ENCODE measurements around the gene SPEG. TPM values are rescaled to one million over a fixed set of nuclear protein-coding genes. Genes with fewer than 3 reads are reported as not detected.
A peak's percentile ranks its signal among the peaks of the same experiment; 100 is the strongest.

SPEG gene
- total RNA-seq, 1 experiment from 2014 or later, result 56.6 TPM

DNA sequence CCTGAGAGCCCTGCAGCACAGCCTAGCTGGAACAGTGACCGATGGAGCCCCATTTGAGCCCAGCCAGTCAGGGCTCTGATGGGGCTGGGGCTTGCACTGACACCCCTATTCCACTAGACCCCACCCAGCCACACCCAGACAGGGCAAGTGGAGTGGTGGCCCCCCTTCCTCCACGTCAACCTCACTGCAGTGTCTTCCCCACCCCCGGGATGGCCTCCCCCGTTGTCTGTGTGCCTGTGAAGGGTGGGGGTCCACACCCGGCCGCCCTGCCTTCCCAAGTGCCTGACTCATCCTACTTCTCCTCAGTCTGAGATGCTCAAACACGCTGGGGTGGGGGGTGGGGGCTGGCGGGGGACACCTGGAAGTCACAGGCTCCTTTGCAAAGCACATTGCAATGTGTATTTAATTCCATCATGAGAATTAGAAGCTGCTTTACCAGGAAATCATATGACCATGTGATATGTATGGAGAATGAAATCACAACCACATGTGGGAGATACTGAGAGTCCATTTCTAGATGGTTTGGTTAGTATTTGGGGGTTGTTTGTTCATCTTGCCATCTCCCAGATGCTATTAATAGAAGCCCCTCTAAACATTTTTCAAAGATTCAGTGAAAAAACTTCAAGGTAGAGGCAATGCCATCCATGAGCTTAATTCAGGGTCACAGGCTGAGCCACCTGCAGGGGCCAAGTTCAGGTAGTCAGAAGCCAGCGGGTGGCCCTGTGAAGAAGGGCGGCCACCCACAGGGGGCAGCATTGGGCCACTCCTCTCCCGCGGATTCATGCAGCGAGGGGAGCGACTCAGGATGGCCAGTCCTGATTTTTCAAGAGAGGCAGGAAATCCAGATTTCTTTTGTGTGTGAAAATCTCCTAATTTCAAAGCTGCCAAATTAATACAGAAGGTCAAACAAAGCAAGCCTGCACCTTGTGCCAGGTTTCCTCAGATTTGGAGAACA is 41.3 kb downstream of the SPEG start:
- Histone ChIP-seq H3K27ac (ENCODE audit: low read depth, low read length) (no peak overlapping the region), H3K9me3 (ENCODE audit: control insufficient read depth in 1 of 2, insufficient read depth in 1 of 2, low read depth in 1 of 2, low read length in 2 of 2) (no peaks in the 10 kb centered on the region), H3K9ac (ENCODE audit: low read length) (no peak overlapping the region), H3K9me2 (ENCODE audit: insufficient read depth) (no peaks in the 10 kb centered on the region), H3K27me3 (ENCODE audit: insufficient read depth, low read length) (no peaks in the 10 kb centered on the region), H3K4me3 (replicated peaks in 1 of 2; ENCODE audit: low read depth in 1 of 2, low read length in 2 of 2) (no peak overlapping the region), H3K4me2 (ENCODE audit: low read length) (peak overlapping the region; percentile 48), H3K4me1 (ENCODE audit: control insufficient read depth in 1 of 2, insufficient read depth in 2 of 2, low read length in 2 of 2) (peaks cover 3 to 15% of the 10 kb centered on the region in 2 experiments; a peak in 3 of 4 replicates), H3K36me3 (ENCODE audit: control insufficient read depth in 1 of 2, insufficient read depth in 2 of 2, low read length in 2 of 2) (no peaks in the 10 kb centered on the region; a peak in 1 of 4 replicates), H4K20me1 (ENCODE audit: insufficient read depth) (no peaks in the 10 kb centered on the region), H2AFZ (ENCODE audit: low read depth, low read length, poor library complexity, severe bottlenecking) (no peak overlapping the region), H3K79me2 (ENCODE audit: insufficient read depth, low read length) (no peaks in the 10 kb centered on the region)
- no TSS peak for BruUV-seq (replicated peaks)
- intact Hi-C loops (cut with micrococcal nuclease), result loop anchor here (1.0 to 2.0 kb wide), 3 partner anchors 19 to 54 kb away; no protein-coding TSS in a partner anchor
- no peak for DNase-seq (ENCODE audit: low read depth, low spot score)
- ChIA-PET CTCF (interaction anchor here (0.6 to 4.3 kb wide), 16 partner anchors 8 to 161 kb away, joined by 3 to 25 read pairs (median 4); partner anchors contain the start of gene GMPPA), POLR2A (interaction anchor here (0.8 to 1.7 kb wide), 2 partner anchors 22 to 71 kb away, joined by 3 to 10 read pairs; partner anchors contain the start of gene GMPPA), RAD21 (ENCODE audit: low non-redundant PET in 1 of 2, low total read pairs in 2 of 2, uncharacterized antibody in 2 of 2, unreplicated experiment in 2 of 2) (interaction anchor here (0.6 to 1.2 kb wide), 3 partner anchors 46 to 54 kb away, joined by 3 to 8 read pairs (median 3); no protein-coding TSS in a partner anchor)
- ATAC-seq, result peak; percentile 91
- TF ChIP-seq RAD21 (IDR thresholded peaks at IDR 0.05; ENCODE audit: low read depth) (peak; percentile 89), ZFX (IDR thresholded peaks at IDR 0.05) (no peak)
- TF ChIP-seq, protein P1, sequence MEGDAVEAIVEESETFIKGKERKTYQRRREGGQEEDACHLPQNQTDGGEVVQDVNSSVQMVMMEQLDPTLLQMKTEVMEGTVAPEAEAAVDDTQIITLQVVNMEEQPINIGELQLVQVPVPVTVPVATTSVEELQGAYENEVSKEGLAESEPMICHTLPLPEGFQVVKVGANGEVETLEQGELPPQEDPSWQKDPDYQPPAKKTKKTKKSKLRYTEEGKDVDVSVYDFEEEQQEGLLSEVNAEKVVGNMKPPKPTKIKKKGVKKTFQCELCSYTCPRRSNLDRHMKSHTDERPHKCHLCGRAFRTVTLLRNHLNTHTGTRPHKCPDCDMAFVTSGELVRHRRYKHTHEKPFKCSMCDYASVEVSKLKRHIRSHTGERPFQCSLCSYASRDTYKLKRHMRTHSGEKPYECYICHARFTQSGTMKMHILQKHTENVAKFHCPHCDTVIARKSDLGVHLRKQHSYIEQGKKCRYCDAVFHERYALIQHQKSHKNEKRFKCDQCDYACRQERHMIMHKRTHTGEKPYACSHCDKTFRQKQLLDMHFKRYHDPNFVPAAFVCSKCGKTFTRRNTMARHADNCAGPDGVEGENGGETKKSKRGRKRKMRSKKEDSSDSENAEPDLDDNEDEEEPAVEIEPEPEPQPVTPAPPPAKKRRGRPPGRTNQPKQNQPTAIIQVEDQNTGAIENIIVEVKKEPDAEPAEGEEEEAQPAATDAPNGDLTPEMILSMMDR (IDR thresholded peaks at IDR 0.05 in 2 of 3, conservative IDR thresholded peaks at IDR 0.05 in 1 of 3; ENCODE audit: borderline replicate concordance in 1 of 3, insufficient read depth in 1 of 3, low read depth in 2 of 3, low read length in 2 of 3), result peak; percentile 88 to 96 (median 94)
